GM18909 (cell line): ENCODE data around the gene FBXW7.

Source experiments
- ATAC-seq: cut with Tn5 transposase; IDR thresholded peaks from one replicate; pipeline ENCODE4 v1.9.1; 2021; ENCODE audit warnings: mild to moderate bottlenecking; ENCODE audit not compliant: unreplicated experiment, poor library complexity

Gene FBXW7

DNA sequence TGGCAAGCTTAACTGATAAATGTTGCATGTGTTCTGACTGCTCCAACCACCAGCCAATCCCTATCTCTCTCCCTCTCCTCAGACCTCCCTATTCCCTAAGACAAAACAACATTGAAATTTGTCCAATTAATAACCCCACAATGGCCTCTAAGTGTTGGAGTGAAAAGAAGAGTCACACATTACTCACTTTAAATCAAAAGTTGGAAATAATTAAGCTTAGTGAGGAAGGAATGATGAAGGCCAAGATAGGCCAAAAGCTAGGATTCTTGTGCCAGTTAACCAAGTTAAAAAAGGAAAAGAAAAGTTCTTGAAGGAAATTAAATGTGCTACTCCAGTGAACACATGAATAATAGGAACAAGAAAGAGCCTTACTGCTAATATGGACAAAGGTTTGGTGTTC lies 55.6 kb downstream of the FBXW7 start:
- no peak for ATAC-seq

- no peak for ATAC-seq
Observed at GRCh38 chr4:152479428-152480026, 56.4 kb downstream of the FBXW7 start.

GRCh38 chr4:152478461-152479237 lies 57.2 kb downstream of the FBXW7 start:
- ATAC-seq = no peak

DNA sequence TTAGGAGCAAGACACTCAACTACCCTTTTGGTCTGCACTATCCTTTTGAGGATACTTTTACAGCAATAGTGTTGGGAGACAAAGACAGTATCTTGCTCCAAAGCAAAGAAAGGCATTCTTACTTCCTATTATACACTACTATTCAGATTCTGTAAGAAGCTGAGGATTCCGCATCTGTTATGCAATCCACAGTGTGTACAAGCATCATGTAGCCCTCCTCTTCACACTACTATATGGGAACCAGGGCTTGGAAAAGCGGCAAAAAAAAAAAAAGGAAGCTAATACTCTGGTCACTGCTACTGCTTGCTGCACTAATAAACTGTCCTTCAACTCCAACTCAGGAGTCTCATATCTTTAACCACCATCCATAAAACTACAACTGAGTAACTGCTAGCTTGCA lies 59.1 kb downstream of the FBXW7 start:
- no peak for ATAC-seq

- no peak for ATAC-seq
Observed at GRCh38 chr4:152471251-152471792, 64.6 kb downstream of the FBXW7 start.

DNA sequence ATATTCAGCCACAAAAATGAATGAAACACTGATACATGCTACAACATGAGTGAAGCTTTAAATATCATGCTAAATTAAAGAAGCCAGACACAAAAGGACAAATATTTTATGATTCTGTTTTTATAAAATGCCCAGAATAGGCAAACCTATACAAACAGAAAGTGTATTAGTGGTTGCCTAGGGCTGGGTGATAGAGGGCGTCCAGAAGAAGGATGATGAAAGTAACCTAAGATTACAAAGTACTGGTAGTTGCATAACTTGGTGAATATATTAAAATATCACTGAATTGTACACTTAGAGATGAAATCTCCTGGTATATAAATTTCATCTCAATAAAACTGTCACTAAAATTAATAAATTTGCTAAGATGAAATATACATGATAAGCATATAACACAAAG lies 67.5 kb downstream of the FBXW7 start:
- no peak for ATAC-seq

DNA sequence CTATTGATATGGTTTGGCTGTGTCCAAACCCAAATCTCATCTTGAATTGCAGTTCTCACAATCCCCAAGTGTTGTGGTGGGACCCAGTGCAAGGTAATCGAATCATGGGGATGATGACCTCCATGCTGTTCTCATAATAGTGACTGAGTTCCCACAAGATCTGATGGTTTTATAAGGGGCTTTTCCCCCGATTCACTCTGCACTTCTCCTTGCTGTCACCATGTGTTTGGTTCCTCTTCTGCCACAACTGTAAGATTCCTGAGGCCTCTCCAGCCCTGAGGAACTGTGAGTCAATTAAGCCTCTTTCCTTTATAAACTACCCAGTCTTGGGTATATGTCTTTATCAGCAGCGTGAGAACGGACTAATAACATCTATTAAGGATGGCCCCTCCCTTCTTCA lies 68.8 kb downstream of the FBXW7 start:
- ATAC-seq = no peak

DNA sequence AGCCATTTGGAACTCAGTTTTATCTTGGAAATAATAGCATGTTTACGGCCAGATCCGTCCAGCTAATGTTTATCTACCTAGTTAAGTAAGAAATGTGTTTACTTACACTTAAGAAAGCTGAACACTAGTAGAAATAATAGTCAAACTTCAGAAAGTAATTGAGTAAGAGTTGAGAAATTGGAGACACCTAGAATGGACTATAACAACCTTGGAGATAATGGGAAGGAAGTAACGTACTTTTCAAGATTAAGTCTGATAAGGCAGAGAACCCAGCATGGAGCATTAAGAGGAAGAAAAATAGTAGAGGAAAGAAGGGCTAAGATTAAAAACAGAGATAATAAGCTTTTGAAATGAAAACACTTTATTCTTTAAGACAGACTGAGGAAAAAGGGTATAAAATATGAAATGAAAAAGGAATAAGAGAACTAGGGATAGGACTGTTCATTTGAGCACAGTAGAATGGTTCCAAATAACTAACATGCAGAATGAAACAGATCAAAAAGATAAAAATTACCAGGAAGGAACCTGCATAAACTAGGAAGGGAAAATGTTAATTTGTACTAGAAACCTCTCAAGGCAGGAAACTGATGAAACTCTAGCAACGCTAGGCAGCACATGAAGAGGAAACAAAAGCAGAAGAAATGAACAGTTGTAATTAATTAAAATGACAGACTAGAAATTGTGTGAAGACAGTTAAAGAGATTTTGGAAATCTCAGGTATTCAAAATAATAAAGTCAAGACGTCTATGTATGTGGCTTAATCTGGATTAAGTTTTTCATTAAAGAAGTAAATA lies 71.7 kb downstream of the FBXW7 start:
- no peak for ATAC-seq

DNA sequence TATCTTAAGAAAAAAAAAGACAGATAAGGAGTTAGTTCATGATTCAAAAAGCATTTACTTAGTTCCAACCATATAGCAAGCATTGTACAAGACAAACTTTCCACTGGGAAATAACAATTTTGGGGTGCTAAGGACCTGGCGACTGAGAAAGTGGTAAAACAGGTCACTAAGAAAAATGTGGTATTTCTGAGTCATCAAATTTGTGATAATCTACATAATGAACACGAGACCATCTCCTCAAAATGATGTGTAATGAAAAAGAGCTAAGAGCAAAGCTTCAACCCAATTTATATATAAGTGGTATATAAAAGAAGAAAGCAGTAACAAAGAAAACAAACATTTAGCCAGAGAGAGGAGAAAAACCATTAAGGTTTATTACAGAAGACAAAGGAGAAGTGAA lies 72.3 kb downstream of the FBXW7 start:
- no peak for ATAC-seq

DNA sequence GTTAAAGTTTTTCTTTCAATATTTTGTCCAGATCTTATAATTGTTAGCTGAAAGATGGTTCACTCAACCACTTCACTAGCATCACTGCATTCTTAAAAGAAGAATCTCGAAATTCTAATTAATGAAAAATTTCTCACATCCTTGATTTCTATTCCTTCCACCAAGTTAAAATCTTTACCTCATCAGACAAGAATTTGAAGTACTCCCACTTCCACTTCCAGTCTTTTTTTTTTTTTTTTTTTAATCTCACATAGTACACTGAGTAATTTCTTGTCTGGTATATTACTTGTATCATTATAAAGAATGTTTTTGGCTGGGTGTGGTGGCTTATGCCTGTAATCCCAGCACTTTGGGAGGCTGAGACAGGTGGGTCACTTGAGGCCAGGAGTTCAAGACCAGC lies 73.2 kb downstream of the FBXW7 start:
- ATAC-seq = no peak

DNA sequence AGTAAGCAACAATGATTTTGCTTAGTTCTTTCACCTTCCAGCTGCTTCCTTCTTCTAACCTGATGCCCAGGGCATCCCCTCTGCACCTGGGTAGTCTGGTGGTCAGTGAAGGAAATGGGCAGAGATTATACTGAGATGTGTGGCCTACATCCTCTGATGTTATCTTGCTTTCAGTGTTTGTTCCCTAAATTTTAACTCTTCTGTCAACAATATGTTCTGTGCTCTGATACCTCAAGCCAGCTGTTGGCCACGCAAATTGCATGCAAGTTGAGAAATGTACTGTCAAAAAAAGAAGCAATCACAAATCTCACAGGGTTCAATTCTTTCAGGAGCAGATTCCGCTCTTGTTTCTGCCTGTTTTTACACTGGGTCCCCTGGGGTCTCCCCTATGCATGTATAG lies 73.8 kb downstream of the FBXW7 start:
- ATAC-seq = peak; percentile 73

- peak; percentile 27 for ATAC-seq
Observed at GRCh38 chr4:152460488-152460887, 75.4 kb downstream of the FBXW7 start.

DNA sequence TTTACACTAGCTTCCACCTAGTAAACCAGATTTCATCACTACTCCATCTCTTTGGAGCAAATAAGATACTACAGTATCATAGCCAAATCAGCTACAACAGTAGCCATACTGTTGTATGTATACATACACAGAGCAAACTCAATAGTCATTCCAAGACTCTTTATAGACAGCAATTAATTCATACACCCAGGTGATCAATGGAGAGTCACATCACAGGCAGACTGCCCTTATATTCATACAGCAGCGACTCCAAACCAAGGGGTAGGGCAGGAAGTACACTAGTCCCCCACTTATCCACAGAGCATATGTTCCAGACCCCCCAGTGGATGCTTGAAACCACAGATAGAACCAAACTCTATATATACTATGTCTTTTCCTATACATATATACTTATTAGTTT lies 76.6 kb downstream of the FBXW7 start:
- ATAC-seq = no peak

DNA sequence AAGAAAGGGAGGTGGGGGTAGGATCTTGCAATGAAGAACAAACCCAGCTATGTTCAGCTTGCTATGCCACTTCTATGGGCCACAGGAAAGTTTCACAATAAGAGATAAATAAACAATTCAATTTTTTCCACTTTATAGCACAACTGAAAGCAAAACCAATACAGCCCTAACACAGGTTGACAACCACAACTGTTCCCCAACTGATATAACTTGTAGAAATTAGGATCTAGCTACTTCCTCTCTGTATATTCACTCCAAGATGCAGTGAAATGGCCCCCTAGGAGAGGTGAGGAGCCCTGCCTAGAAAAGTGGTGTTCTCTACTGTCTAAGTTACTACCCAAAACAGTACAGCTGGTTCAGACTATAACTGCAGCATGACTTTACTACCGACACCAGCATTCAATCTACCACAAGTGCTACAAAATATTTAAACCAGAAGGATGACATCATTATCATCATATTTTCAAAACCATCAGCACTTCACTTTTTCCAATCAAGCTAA lies 77.0 kb downstream of the FBXW7 start:
- peak; percentile 32 for ATAC-seq

- ATAC-seq = no peak
Observed at GRCh38 chr4:152456609-152457008, 79.3 kb downstream of the FBXW7 start.

GRCh38 chr4:152455311-152455710 lies 80.6 kb downstream of the FBXW7 start:
- no peak for ATAC-seq

- ATAC-seq = no peak
Observed at GRCh38 chr4:152454398-152455011, 81.4 kb downstream of the FBXW7 start.

- no peak for ATAC-seq
Observed at GRCh38 chr4:152451496-152451895, 84.4 kb downstream of the FBXW7 start.

- ATAC-seq = no peak
Observed at GRCh38 chr4:152448854-152449253, 87.0 kb downstream of the FBXW7 start.

GRCh38 chr4:152448038-152448707 lies 87.7 kb downstream of the FBXW7 start:
- no peak for ATAC-seq
